Gastroesophageal sphincter (tissue), 4 donors: ENCODE results near the gene ZMIZ1. TPM values are rescaled to one million over a fixed set of nuclear protein-coding genes. Genes with fewer than 3 reads are reported as not detected.

Experiments
- ATAC-seq: fragments of 150-250 bp; one replicate; pipeline ENCODE4 v1.9.1; 2016; ENCODE audit warnings: mild to moderate bottlenecking, moderate library complexity
- H3K27ac ChIP-seq, 4 donors: fragments of 200-600 bp; sonication (generic) in 3 of 4; 1 replicate in 3 of 4; 2 replicates in 1 of 4; pipeline ENCODE4 v1.5.1; 2016 to 2019
- H3K27me3 ChIP-seq: fragments of 200-600 bp; sonication (generic); one replicate; pipeline ENCODE4 v1.5.1; 2019
- H3K36me3 ChIP-seq, 2 donors: fragments of 200-600 bp; sonication (generic); one replicate each; pipeline ENCODE4 v1.5.1; 2019; ENCODE audit warnings: control low read depth in 1 of 2
- H3K4me1 ChIP-seq, 3 donors: fragments of 200-600 bp; sonication (generic); 1 replicate in 2 of 3; 2 replicates in 1 of 3; pipeline ENCODE4 v1.5.1; 2016 to 2019; ENCODE audit warnings: control low read depth in 2 of 3
- H3K4me3 ChIP-seq, 2 donors: fragments of 200-600 bp; sonication (generic); one replicate each; pipeline ENCODE4 v1.5.1; 2019; ENCODE audit warnings: mild to moderate bottlenecking in 1 of 2, moderate library complexity in 1 of 2
- H3K9me3 ChIP-seq, 3 donors: fragments of 200-600 bp; sonication (generic); one replicate each; pipeline ENCODE4 v1.5.1; 2017 to 2019; ENCODE audit warnings: control low read depth in 2 of 3
- CTCF ChIP-seq, 4 experiments: fragments of 200-600 bp in 2 of 4; fragments of 450-650 bp in 2 of 4; sonication (generic) in 1 of 4; IDR thresholded peaks; one replicate each; pipeline ENCODE4 v1.5.1; 2017 to 2019; ENCODE audit warnings: antibody characterized with exemption in 4 of 4, mild to moderate bottlenecking in 2 of 4, moderate library complexity in 2 of 4
- EP300 ChIP-seq: sonication (generic); formaldehyde crosslinking; IDR thresholded peaks from one replicate; pipeline ENCODE4 v1.6.1; 2017; ENCODE audit warnings: antibody characterized with exemption, mild to moderate bottlenecking
- POLR2A ChIP-seq, 2 donors: fragments of 450-650 bp; IDR thresholded peaks; one replicate each; pipeline ENCODE4 v1.6.1; 2017; ENCODE audit warnings: antibody characterized with exemption in 2 of 2, mild to moderate bottlenecking in 2 of 2, moderate library complexity in 1 of 2
- POLR2AphosphoS5 ChIP-seq: sonication (generic); formaldehyde crosslinking; IDR thresholded peaks from one replicate; pipeline ENCODE4 v1.6.1; 2017; ENCODE audit warnings: antibody characterized with exemption
- WGBS, 2 donors: methylation state at CpG; one replicate each; pipeline ENCODE4 v1.1.5; 2018; ENCODE audit warnings: low coverage in 1 of 2; 5-methylcytosine and 5-hydroxymethylcytosine counted together
- total RNA-seq, 4 donors: library from RNA; depleted of rRNA; stranded (reverse); fragments of >200 nt; gene quantifications; one replicate each; pipeline ENCODE4 v1.1.0, GENCODE V29; 2016

The ZMIZ1 gene
- total RNA-seq, 4 donors from 2014 or later = 36.3 to 79.2 (median 67.1) TPM

GRCh38 chr10:79063661-79064492 lies 4.9 kb upstream of the ZMIZ1 start:
- TF ChIP-seq POLR2A (IDR thresholded peaks at IDR 0.05) (no peak), CTCF (IDR thresholded peaks at IDR 0.05) (no peak)
- Histone ChIP-seq H3K4me3 (no peak overlapping the region), H3K9me3 (no peaks in the 10 kb centered on the region), H3K36me3 (no peaks in the 10 kb centered on the region), H3K27me3 (no peaks in the 10 kb centered on the region), H3K4me1 (peaks cover 0 to 23% (median 10%) of the 10 kb centered on the region in 3 donors), H3K27ac (no peak overlapping the region)
- 100% methylated on average over 1 to 3 of the region's 8 CpGs for WGBS, 2 donors
- ATAC-seq = no peak

GRCh38 chr10:79065091-79065551 lies 3.6 kb upstream of the ZMIZ1 start:
- no peaks in the 10 kb centered on the region for H3K36me3 ChIP-seq
- peaks cover 0 to 23% (median 10%) of the 10 kb centered on the region in 3 donors for H3K4me1 ChIP-seq
- H3K4me3 ChIP-seq = no peak overlapping the region
- TF ChIP-seq EP300 (no peak), POLR2A (IDR thresholded peaks at IDR 0.05) (no peak)
- WGBS, 2 donors = no CpG with 5 or more reads among the region's 2 CpGs
- no peak overlapping the region for H3K27ac ChIP-seq
- H3K9me3 ChIP-seq = no peaks in the 10 kb centered on the region
- no peak for ATAC-seq
- H3K27me3 ChIP-seq = no peaks in the 10 kb centered on the region

GRCh38 chr10:79065853-79066252 lies 2.9 kb upstream of the ZMIZ1 start:
- Histone ChIP-seq H3K4me3 (no peak overlapping the region), H3K9me3 (no peaks in the 10 kb centered on the region), H3K36me3 (no peaks in the 10 kb centered on the region), H3K4me1 (peaks cover 0 to 23% (median 10%) of the 10 kb centered on the region in 3 donors), H3K27ac (no peak overlapping the region), H3K27me3 (no peaks in the 10 kb centered on the region)
- WGBS, 2 donors = no CpG with 5 or more reads among the region's 2 CpGs
- ATAC-seq = no peak
- no peak for TF ChIP-seq POLR2A (IDR thresholded peaks at IDR 0.05)
- no peak for TF ChIP-seq POLR2AphosphoS5
- TF ChIP-seq CTCF (IDR thresholded peaks at IDR 0.05) = no peak
- no peak for TF ChIP-seq EP300

GRCh38 chr10:79066411-79067240 lies 2.1 kb upstream of the ZMIZ1 start:
- H3K27me3 ChIP-seq = no peaks in the 10 kb centered on the region
- TF ChIP-seq POLR2A (IDR thresholded peaks at IDR 0.05) (no peak), CTCF (IDR thresholded peaks at IDR 0.05) (peak in 2 of 4 experiments; percentile 10 to 26)
- H3K27ac ChIP-seq = peak overlapping the region; percentile 83 to 99 (median 95)
- WGBS, 2 donors = no CpG with 5 or more reads among the region's 37 CpGs
- H3K36me3 ChIP-seq = no peaks in the 10 kb centered on the region
- H3K4me1 ChIP-seq = peaks cover 0 to 28% (median 10%) of the 10 kb centered on the region in 3 donors
- peak; percentile 2 for ATAC-seq
- peak overlapping the region; percentile 74 to 77 for H3K4me3 ChIP-seq
- no peaks in the 10 kb centered on the region for H3K9me3 ChIP-seq
